K562 (cell line): ENCODE measurements around the gene SMIM30. TPM values are rescaled to one million over a fixed set of nuclear protein-coding genes. Genes with fewer than 3 reads are reported as not detected.

Source experiments
- ETV6 ChIP-seq, 3 experiments: fragments of 150-350 bp in 1 of 3; sonication (generic) in 1 of 3; formaldehyde crosslinking in 1 of 3; IDR thresholded peaks; 2 replicates each; pipeline versions ENCODE4 v1.6.1 to v1.8.0; 2014 to 2022; ENCODE audit warnings: borderline replicate concordance in 2 of 3, low read depth in 2 of 3, antibody characterized with exemption in 1 of 3, low read length in 1 of 3, mild to moderate bottlenecking in 1 of 3, missing genetic modification reagents in 1 of 3
- JUND ChIP-seq, 2 experiments: IDR thresholded peaks; 2 replicates in 1 of 2; 3 replicates in 1 of 2; pipeline ENCODE4 v1.6.1; 2011; ENCODE audit warnings: borderline replicate concordance in 2 of 2, low read depth in 2 of 2, low read length in 2 of 2, improper control_type of control experiment in 1 of 2, missing biosample characterization in 1 of 2, missing genetic modification characterization in 1 of 2, missing genetic modification reagents in 1 of 2
- MBD2 ChIP-seq: sonication (generic); IDR thresholded peaks from 2 replicates; pipeline ENCODE4 v1.6.1; 2016; ENCODE audit warnings: low read depth, borderline replicate concordance
- MYBL2 ChIP-seq, 2 experiments: fragments of 450-650 bp in 1 of 2; sonication (generic) in 1 of 2; formaldehyde crosslinking in 1 of 2; IDR thresholded peaks; 2 replicates each; pipeline versions ENCODE4 v1.6.1 to v1.8.1; 2017 to 2022; ENCODE audit warnings: borderline replicate concordance in 1 of 2, inconsistent platforms in 1 of 2, low read depth in 1 of 2, mild to moderate bottlenecking in 1 of 2, missing genetic modification reagents in 1 of 2, moderate library complexity in 1 of 2
- RBM25 ChIP-seq: fragments of 200-400 bp; formaldehyde crosslinking; IDR thresholded peaks from 2 replicates; pipeline ENCODE4 v1.6.1; 2018; ENCODE audit warnings: low read length, low read depth, moderate library complexity; ENCODE audit not compliant: severe bottlenecking
- SMARCB1 ChIP-seq: IDR thresholded peaks from 2 replicates; pipeline ENCODE4 v1.6.1; 2011; ENCODE audit warnings: improper control_type of control experiment, low read depth; ENCODE audit not compliant: insufficient read length
- SMARCC2 ChIP-seq: fragments of 450-650 bp; IDR thresholded peaks from 2 replicates; pipeline ENCODE4 v1.6.1; 2017; ENCODE audit warnings: antibody characterized with exemption, moderate library complexity, mild to moderate bottlenecking, low read depth
- TBP ChIP-seq: optimal IDR thresholded peaks from 2 replicates; pipeline ENCODE3; 2011; ENCODE audit warnings: low read depth, low read length, improper control_type of control experiment
- XRCC3 ChIP-seq: fragments of 450-650 bp; IDR thresholded peaks from 2 replicates; pipeline ENCODE4 v1.6.1; 2017; ENCODE audit warnings: mild to moderate bottlenecking, moderate library complexity
- ZNF23 ChIP-seq: fragments of 250-450 bp; sonication (Bioruptor Pico); IDR thresholded peaks from 2 replicates; pipeline ENCODE4 v1.4.0; 2020; ENCODE audit warnings: mild to moderate bottlenecking
- ZNF584 ChIP-seq: fragments of 200-800 bp; sonication (Bioruptor generic); IDR thresholded peaks from 2 replicates; pipeline ENCODE4 v1.6.1; 2016; ENCODE audit warnings: low read depth, mild to moderate bottlenecking, missing genetic modification characterization, missing compliant biosample characterization
- ZNF695 ChIP-seq: fragments of 450-650 bp; formaldehyde crosslinking; IDR thresholded peaks from 2 replicates; pipeline ENCODE4 v1.4.0; 2020; ENCODE audit warnings: mild to moderate bottlenecking, moderate library complexity
- polyA plus RNA-seq, 8 experiments: library from polyadenylated mRNA; depleted of rRNA in 4 of 8; stranded (reverse) in 5 of 8; unstranded in 3 of 8; fragments of >200 nt; fragmentation: Nextera tagmentation in 2 of 8; fragmentation: Illumina TruSeq in 1 of 8; extraction: Ambion mirVana in 2 of 8; extraction: Trizol in 1 of 8; gene quantifications; 2 replicates each; pipeline versions ENCODE4 v1.2.1 to v1.2.3, GENCODE V29; 2011 to 2014; ENCODE audit warnings: inconsistent platforms in 1 of 8, missing spikeins in 1 of 8
- total RNA-seq, 7 experiments: library from RNA; depleted of rRNA in 6 of 7; stranded (reverse); fragments of >200 nt in 6 of 7; fragmentation: Illumina TruSeq in 2 of 7; extraction: Trizol in 2 of 7; gene quantifications; 2 replicates each; pipeline versions ENCODE4 v1.2.1 to v1.2.3, GENCODE V29; 2011 to 2021; ENCODE audit warnings: low replicate concordance in 1 of 7
- TF ChIP-seq, protein P1 (sequence below), 2 experiments: fragments of 450-650 bp; formaldehyde crosslinking in 1 of 2; IDR thresholded peaks; 2 replicates each; pipeline versions ENCODE4 v1.4.0 to v1.6.1; 2014 to 2020; ENCODE audit warnings: mild to moderate bottlenecking in 2 of 2, borderline replicate concordance in 1 of 2, low read depth in 1 of 2
- TF ChIP-seq, protein P2 (sequence below): fragments of 250-450 bp; sonication (Bioruptor Pico); IDR thresholded peaks from 2 replicates; pipeline ENCODE4 v1.8.0; 2022; ENCODE audit warnings: moderate library complexity, mild to moderate bottlenecking, inconsistent platforms

The SMIM30 gene
- total and polyA plus RNA-seq, 9 of the 15 experiments (the other 6 are each of a cell fraction or from before 2014, with no cell fraction given): 161 to 891 (median 316) TPM

DNA sequence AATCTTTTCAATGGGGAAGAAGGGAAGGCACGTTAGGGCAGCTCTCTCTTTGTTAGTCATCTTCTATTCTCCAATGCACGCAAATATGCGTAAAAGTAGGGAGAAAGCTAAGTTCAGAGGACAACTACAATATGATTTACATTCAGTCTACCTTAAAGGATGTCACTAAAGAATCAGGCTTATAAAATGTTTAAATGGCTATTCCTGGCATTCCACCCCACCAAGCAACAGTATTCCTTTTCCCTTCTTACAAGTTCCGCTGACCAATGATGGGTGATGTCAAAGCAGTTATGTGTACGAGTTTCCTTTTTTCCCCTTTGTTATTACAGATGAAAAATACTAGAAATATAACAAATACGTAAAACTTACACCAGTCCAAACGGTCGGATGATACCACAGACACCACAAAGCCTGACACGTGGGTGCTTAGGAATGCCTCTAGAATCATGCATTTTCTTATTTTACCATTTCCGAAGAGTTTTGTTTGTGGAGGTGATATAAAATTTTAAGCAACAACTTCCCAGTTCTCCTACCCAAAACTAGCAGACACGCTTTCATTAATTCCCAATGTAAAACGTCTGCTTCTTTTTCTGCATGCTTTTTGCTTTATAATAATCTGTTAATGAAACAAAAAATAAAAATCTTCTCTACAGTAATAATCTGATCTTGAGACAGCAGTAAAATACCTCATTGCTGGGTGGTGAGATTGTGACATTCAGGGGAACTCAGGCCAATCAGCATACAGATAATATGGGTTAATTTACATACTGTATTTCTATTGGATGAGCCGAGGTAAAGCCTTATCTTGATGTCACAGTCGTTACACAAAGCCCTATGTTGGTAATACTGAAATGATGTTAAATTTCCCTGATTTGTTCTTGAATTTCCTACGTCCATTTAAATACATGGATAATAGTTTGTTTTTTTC, 31.0 kb downstream of the SMIM30 start (continued):
- peak; percentile 44; the same call in 1 of the 2 replicates for TF ChIP-seq ZNF695 (CRISPR knock-in tag)
- TF ChIP-seq XRCC3: no peak
- TF ChIP-seq MBD2: peak; percentile 37; the same call in 1 of the 2 replicates
- TF ChIP-seq, protein P1, sequence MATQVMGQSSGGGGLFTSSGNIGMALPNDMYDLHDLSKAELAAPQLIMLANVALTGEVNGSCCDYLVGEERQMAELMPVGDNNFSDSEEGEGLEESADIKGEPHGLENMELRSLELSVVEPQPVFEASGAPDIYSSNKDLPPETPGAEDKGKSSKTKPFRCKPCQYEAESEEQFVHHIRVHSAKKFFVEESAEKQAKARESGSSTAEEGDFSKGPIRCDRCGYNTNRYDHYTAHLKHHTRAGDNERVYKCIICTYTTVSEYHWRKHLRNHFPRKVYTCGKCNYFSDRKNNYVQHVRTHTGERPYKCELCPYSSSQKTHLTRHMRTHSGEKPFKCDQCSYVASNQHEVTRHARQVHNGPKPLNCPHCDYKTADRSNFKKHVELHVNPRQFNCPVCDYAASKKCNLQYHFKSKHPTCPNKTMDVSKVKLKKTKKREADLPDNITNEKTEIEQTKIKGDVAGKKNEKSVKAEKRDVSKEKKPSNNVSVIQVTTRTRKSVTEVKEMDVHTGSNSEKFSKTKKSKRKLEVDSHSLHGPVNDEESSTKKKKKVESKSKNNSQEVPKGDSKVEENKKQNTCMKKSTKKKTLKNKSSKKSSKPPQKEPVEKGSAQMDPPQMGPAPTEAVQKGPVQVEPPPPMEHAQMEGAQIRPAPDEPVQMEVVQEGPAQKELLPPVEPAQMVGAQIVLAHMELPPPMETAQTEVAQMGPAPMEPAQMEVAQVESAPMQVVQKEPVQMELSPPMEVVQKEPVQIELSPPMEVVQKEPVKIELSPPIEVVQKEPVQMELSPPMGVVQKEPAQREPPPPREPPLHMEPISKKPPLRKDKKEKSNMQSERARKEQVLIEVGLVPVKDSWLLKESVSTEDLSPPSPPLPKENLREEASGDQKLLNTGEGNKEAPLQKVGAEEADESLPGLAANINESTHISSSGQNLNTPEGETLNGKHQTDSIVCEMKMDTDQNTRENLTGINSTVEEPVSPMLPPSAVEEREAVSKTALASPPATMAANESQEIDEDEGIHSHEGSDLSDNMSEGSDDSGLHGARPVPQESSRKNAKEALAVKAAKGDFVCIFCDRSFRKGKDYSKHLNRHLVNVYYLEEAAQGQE (IDR thresholded peaks at IDR 0.05; ENCODE audit: borderline replicate concordance): 0 out of 2 replicates have a peak, but pooled peaks have one; percentile 3
- TF ChIP-seq, protein P1 (CRISPR knock-in tag; IDR thresholded peaks at IDR 0.05; ENCODE audit: low read depth): no peak
- 0 out of 2 replicates have a peak, but pooled peaks have one; percentile 42 for TF ChIP-seq ZNF584 (CRISPR knock-in tag)
- TF ChIP-seq JUND (IDR thresholded peaks at IDR 0.05; ENCODE audit: borderline replicate concordance, low read depth, low read length): peak; percentile 36; the same call in 1 of the 2 replicates
- no peak for TF ChIP-seq JUND (tag; IDR thresholded peaks at IDR 0.05; ENCODE audit: borderline replicate concordance, low read depth, low read length)
- TF ChIP-seq, protein P2, sequence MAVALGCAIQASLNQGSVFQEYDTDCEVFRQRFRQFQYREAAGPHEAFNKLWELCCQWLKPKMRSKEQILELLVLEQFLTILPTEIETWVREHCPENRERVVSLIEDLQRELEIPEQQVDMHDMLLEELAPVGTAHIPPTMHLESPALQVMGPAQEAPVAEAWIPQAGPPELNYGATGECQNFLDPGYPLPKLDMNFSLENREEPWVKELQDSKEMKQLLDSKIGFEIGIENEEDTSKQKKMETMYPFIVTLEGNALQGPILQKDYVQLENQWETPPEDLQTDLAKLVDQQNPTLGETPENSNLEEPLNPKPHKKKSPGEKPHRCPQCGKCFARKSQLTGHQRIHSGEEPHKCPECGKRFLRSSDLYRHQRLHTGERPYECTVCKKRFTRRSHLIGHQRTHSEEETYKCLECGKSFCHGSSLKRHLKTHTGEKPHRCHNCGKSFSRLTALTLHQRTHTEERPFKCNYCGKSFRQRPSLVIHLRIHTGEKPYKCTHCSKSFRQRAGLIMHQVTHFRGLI: 0 out of 2 replicates have a peak, but pooled peaks have one; percentile 50
- TF ChIP-seq MYBL2 (IDR thresholded peaks at IDR 0.05; ENCODE audit: low read depth): peak; percentile 76
- TF ChIP-seq MYBL2 (CRISPR knock-in tag; IDR thresholded peaks at IDR 0.05; ENCODE audit: borderline replicate concordance): no peak
- TF ChIP-seq RBM25: peak; percentile 65
- peak; percentile 65 for TF ChIP-seq SMARCC2
- TF ChIP-seq ETV6 (IDR thresholded peaks at IDR 0.05; ENCODE audit: borderline replicate concordance in 1 of 2, low read depth in 2 of 2, low read length in 1 of 2): no peak; a peak in 1 of 4 replicates
- no peak for TF ChIP-seq ETV6 (CRISPR knock-in tag; IDR thresholded peaks at IDR 0.05; ENCODE audit: borderline replicate concordance)
- peak; percentile 84 for TF ChIP-seq SMARCB1
- peak; percentile 55 for TF ChIP-seq TBP
- 0 out of 2 replicates have a peak, but pooled peaks have one; percentile 30 for TF ChIP-seq ZNF23
